Skeletal muscle tissue (tissue), 4 donors: Measurements from ENCODE around the gene SLC9A4. TPM values are rescaled to one million over a fixed set of nuclear protein-coding genes. Genes with fewer than 3 reads are reported as not detected.

Experiments used
- H3K27ac ChIP-seq: one replicate; pipeline ENCODE4 v1.7.0; 2013; ENCODE audit warnings: mild to moderate bottlenecking, low read depth, low read length, inconsistent platforms
- H3K27me3 ChIP-seq, 3 donors: one replicate each; pipeline ENCODE4 v1.7.0; 2013; ENCODE audit warnings: low read length in 3 of 3; ENCODE audit not compliant: control insufficient read depth in 3 of 3, insufficient read depth in 3 of 3
- H3K36me3 ChIP-seq, 3 donors: one replicate each; pipeline ENCODE4 v1.7.0; 2013; ENCODE audit warnings: low read length in 3 of 3; ENCODE audit not compliant: control insufficient read depth in 3 of 3, insufficient read depth in 3 of 3
- H3K4me1 ChIP-seq, 3 donors: one replicate each; pipeline ENCODE4 v1.7.0; 2013; ENCODE audit warnings: low read length in 3 of 3, mild to moderate bottlenecking in 3 of 3; ENCODE audit not compliant: control insufficient read depth in 3 of 3, insufficient read depth in 3 of 3
- H3K4me3 ChIP-seq, 3 donors: one replicate each; pipeline ENCODE4 v1.7.0; 2013; ENCODE audit warnings: low read length in 3 of 3
- H3K9ac ChIP-seq, 3 donors: one replicate each; pipeline ENCODE4 v1.7.0; 2013; ENCODE audit warnings: low read length in 3 of 3, mild to moderate bottlenecking in 3 of 3, moderate library complexity in 2 of 3, low read depth in 1 of 3
- H3K9me3 ChIP-seq, 3 donors: one replicate each; pipeline ENCODE4 v1.7.0; 2013; ENCODE audit warnings: low read length in 3 of 3; ENCODE audit not compliant: control insufficient read depth in 3 of 3
- total RNA-seq: library from RNA; depleted of rRNA; stranded (reverse); fragments of >200 nt; gene quantifications from one replicate; pipeline ENCODE4 v1.2.3, GENCODE V29; 2014
- donor health status: Osteomylitis.

The SLC9A4 gene
- total RNA-seq, 1 donor from 2014 or later, result not detected

DNA sequence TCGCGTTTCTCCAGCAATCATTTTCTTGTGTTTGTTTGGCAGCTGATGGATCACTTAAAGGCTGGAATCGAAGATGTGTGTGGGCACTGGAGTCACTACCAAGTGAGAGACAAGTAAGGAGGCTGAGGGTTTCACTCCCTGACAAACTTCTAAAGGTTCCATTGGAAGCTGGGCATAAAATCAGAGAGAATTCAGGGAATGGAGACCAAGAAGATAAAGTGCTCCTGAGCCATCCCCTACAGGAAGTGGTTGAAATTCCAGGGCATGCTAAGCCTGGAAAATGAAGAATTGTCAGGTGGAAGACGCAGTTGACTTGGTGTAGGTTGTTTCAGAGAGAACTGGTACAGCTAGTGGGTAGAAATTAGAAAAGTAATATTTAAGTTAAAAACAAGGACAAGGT is 39.1 kb downstream of the SLC9A4 start:
- no peaks in the 10 kb centered on the region for H3K36me3 ChIP-seq
- H3K9ac ChIP-seq, result no peak overlapping the region
- H3K27ac ChIP-seq, result no peak overlapping the region
- peaks cover 0 to 2% (median 0%) of the 10 kb centered on the region in 3 donors for H3K9me3 ChIP-seq
- no peaks in the 10 kb centered on the region for H3K4me1 ChIP-seq
- H3K4me3 ChIP-seq, result no peak overlapping the region
- H3K27me3 ChIP-seq, result peaks cover 0 to 3% (median 0%) of the 10 kb centered on the region in 3 donors

DNA sequence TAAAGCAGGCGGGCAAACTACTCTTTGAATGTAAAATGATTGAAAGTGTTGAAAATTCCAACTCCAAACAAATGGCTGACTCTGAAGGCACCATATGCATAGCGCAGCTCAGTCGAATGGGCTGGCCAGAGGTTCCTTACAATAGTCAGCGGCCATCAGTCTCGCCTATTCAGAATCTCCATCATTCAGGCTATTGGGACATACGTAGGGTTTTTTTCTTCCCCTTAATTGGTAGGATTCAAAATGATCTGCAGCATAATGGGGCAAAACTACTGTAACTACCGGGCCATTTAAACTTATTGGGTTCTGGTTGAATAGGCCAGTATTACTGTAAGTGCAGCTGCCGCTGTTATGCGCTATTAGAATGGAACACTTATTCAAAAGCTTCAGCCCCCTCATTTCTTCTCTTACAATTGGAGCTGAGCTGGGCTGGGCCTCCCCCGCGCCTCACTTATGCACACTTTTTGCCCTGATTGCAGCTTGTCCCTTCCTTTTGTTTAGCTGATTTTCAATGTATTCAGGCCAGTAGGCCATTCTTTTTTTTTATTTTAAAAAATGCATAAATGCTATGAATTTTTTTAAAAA is 40.4 kb downstream of the SLC9A4 start:
- H3K9ac ChIP-seq, result no peak overlapping the region
- no peaks in the 10 kb centered on the region for H3K36me3 ChIP-seq
- H3K4me3 ChIP-seq, result no peak overlapping the region
- no peaks in the 10 kb centered on the region for H3K4me1 ChIP-seq
- peaks cover 0 to 2% (median 0%) of the 10 kb centered on the region in 3 donors for H3K9me3 ChIP-seq
- no peak overlapping the region for H3K27ac ChIP-seq
- H3K27me3 ChIP-seq, result no peaks in the 10 kb centered on the region

DNA sequence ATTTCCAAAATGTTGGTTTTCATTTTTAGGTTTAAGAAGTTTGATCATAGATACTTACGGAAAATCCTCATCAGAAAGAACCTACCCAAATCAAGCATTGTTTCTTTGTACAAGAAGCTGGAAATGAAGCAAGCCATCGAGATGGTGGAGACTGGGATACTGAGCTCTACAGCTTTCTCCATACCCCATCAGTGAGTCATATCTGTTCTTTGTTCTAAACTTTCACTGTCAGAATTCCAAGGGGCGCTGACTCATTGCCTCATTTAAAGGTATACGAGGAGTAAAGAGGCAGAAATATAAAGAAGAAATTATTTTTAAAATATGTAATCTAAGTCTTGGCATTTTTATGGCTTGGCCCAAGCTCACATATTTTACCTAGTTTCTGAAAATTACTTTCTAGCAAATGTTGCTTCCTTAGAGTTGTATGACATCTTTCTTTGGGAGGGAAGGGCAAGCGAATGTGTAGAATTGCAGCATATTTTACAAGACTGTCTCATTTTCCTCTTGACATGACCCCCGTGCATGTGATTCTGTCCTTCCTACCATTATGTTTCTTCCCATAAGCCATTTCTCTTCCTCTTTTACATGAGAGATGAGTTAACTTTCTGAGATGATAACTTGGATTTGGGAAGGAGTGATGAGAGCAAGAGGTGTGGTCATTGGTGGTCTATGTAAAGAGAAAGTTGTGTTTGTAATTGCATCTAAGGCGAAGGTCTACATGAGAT is 41.2 kb downstream of the SLC9A4 start:
- H3K4me1 ChIP-seq, result no peaks in the 10 kb centered on the region
- H3K27ac ChIP-seq, result no peak overlapping the region
- no peaks in the 10 kb centered on the region for H3K27me3 ChIP-seq
- H3K36me3 ChIP-seq, result no peaks in the 10 kb centered on the region
- H3K9ac ChIP-seq, result no peak overlapping the region
- peaks cover 0 to under 1% (median 0%) of the 10 kb centered on the region in 3 donors for H3K9me3 ChIP-seq
- H3K4me3 ChIP-seq, result no peak overlapping the region

GRCh38 chr2:102515851-102516250 is 42.8 kb downstream of the SLC9A4 start:
- Histone ChIP-seq H3K36me3 (no peaks in the 10 kb centered on the region), H3K9me3 (no peaks in the 10 kb centered on the region), H3K27me3 (no peaks in the 10 kb centered on the region), H3K4me1 (no peaks in the 10 kb centered on the region), H3K9ac (no peak overlapping the region), H3K27ac (no peak overlapping the region), H3K4me3 (no peak overlapping the region)

DNA sequence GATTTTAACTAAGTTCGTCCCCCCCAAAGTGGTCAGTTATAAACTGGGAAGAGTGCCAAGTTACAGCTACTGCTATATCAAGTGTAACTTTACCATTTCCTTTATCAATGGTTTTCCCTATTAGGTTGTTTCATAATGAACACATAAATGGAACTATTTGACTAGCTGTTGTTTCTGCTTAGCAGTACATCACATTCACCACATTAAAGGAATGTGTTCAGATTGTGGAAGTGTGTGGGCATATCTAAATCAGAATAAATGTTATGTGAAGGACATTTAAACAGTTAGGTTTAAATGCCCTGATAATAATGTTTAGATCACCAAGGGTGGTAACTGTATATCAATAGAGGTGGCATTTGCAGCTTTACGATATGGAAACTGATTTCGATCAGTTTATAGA is 45.1 kb downstream of the SLC9A4 start:
- no peaks in the 10 kb centered on the region for H3K9me3 ChIP-seq
- no peak overlapping the region for H3K4me3 ChIP-seq
- H3K4me1 ChIP-seq, result no peaks in the 10 kb centered on the region
- no peak overlapping the region for H3K27ac ChIP-seq
- H3K36me3 ChIP-seq, result no peaks in the 10 kb centered on the region
- no peaks in the 10 kb centered on the region for H3K27me3 ChIP-seq
- no peak overlapping the region for H3K9ac ChIP-seq

DNA sequence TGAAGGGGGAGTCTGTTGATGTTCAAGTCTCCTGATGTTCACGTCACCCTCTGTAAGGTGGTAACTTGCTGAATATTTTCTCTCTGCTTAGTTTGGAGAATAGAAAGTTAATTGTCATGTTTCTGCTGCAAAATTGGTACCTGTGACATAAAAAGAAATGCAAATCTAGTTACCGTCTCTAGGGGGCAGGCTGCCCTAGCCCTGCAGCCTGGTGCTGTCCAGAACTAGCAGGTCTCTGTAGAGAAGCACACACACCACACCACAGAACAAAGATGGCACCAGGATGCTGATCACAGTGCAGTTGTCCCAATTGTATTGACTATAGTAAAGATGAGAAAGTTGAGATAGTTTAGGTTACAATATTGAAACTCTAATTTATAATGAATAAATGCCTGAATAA is 47.0 kb downstream of the SLC9A4 start:
- Histone ChIP-seq H3K9ac (no peak overlapping the region), H3K36me3 (no peaks in the 10 kb centered on the region), H3K27me3 (no peaks in the 10 kb centered on the region), H3K4me3 (no peak overlapping the region), H3K4me1 (no peaks in the 10 kb centered on the region), H3K9me3 (no peaks in the 10 kb centered on the region), H3K27ac (no peak overlapping the region)

GRCh38 chr2:102520801-102521200 is 47.8 kb downstream of the SLC9A4 start:
- no peak overlapping the region for H3K4me3 ChIP-seq
- H3K9ac ChIP-seq, result no peak overlapping the region
- no peaks in the 10 kb centered on the region for H3K9me3 ChIP-seq
- no peaks in the 10 kb centered on the region for H3K36me3 ChIP-seq
- no peaks in the 10 kb centered on the region for H3K27me3 ChIP-seq
- no peaks in the 10 kb centered on the region for H3K4me1 ChIP-seq
- H3K27ac ChIP-seq, result no peak overlapping the region

DNA sequence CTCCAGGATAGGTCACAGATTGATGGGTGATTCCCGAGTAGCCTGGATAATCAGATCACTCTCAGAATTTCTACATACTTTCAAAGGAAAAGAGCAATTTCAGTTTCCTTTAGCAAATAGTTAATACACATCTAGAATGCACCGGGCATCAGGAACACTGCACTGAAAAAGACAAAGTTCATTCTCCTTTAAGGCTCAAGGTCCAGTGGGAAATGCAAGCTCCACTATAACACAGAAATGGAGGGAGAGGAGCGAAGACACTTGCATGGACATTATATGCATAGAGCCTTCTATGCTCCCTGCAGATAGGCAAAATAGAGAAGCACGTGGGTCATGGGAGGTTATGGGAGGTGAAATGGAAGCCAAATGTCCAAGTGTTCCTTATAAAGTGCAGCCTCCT is 49.1 kb downstream of the SLC9A4 start:
- H3K36me3 ChIP-seq, result no peaks in the 10 kb centered on the region
- no peak overlapping the region for H3K4me3 ChIP-seq
- no peak overlapping the region for H3K9ac ChIP-seq
- no peaks in the 10 kb centered on the region for H3K27me3 ChIP-seq
- H3K27ac ChIP-seq, result no peak overlapping the region
- H3K4me1 ChIP-seq, result no peaks in the 10 kb centered on the region
- H3K9me3 ChIP-seq, result no peaks in the 10 kb centered on the region

- no peak overlapping the region for H3K4me3 ChIP-seq
- H3K27me3 ChIP-seq, result no peaks in the 10 kb centered on the region
- H3K27ac ChIP-seq, result no peak overlapping the region
- no peaks in the 10 kb centered on the region for H3K9me3 ChIP-seq
- H3K36me3 ChIP-seq, result no peaks in the 10 kb centered on the region
- H3K9ac ChIP-seq, result no peak overlapping the region
- H3K4me1 ChIP-seq, result no peaks in the 10 kb centered on the region
These were observed 49.9 kb downstream of the SLC9A4 start for GRCh38 chr2:102522890-102523289.

- H3K27me3 ChIP-seq, result no peaks in the 10 kb centered on the region
- no peak overlapping the region for H3K27ac ChIP-seq
- H3K4me3 ChIP-seq, result no peak overlapping the region
- H3K9me3 ChIP-seq, result no peaks in the 10 kb centered on the region
- no peaks in the 10 kb centered on the region for H3K36me3 ChIP-seq
- H3K9ac ChIP-seq, result no peak overlapping the region
- H3K4me1 ChIP-seq, result no peaks in the 10 kb centered on the region
These were observed 50.6 kb downstream of the SLC9A4 start for GRCh38 chr2:102523651-102524050.
